Mucosa of stomach (tissue), 1 donor: ENCODE data around the gene RAB11FIP3.

Experiments used
- H3K27me3 ChIP-seq: one replicate; pipeline ENCODE4 v1.7.0; 2013; ENCODE audit warnings: mild to moderate bottlenecking, low read length; ENCODE audit not compliant: control insufficient read depth, insufficient read depth
- H3K36me3 ChIP-seq: one replicate; pipeline ENCODE4 v1.7.0; 2013; ENCODE audit warnings: low read length; ENCODE audit not compliant: control insufficient read depth, insufficient read depth
- H3K4me1 ChIP-seq: one replicate; pipeline ENCODE4 v1.7.0; 2013; ENCODE audit warnings: mild to moderate bottlenecking, low read length; ENCODE audit not compliant: control insufficient read depth, insufficient read depth
- H3K4me3 ChIP-seq: one replicate; pipeline ENCODE4 v1.7.0; 2013; ENCODE audit warnings: low read length
- H3K9ac ChIP-seq: one replicate; pipeline ENCODE4 v1.7.0; 2013; ENCODE audit warnings: mild to moderate bottlenecking, low read length, moderate library complexity
- H3K9me3 ChIP-seq: one replicate; pipeline ENCODE4 v1.7.0; 2013; ENCODE audit warnings: mild to moderate bottlenecking, low read length, moderate library complexity; ENCODE audit not compliant: control insufficient read depth
- donor health status: Pancreatic carcinoma.

Gene RAB11FIP3

GRCh38 chr16:543301-544164 is 118.1 kb downstream of the RAB11FIP3 start:
- Histone ChIP-seq H3K4me1 (peaks cover 16% of the 10 kb centered on the region), H3K9me3 (no peaks in the 10 kb centered on the region), H3K9ac (no peak overlapping the region), H3K36me3 (peaks cover 3% of the 10 kb centered on the region), H3K27me3 (no peaks in the 10 kb centered on the region), H3K4me3 (no peak overlapping the region)

- no peak overlapping the region for H3K4me3 ChIP-seq
- no peaks in the 10 kb centered on the region for H3K9me3 ChIP-seq
- no peaks in the 10 kb centered on the region for H3K36me3 ChIP-seq
- peaks cover 16% of the 10 kb centered on the region for H3K4me1 ChIP-seq
- H3K27me3 ChIP-seq, result no peaks in the 10 kb centered on the region
- H3K9ac ChIP-seq, result no peak overlapping the region
These were observed 119.1 kb downstream of the RAB11FIP3 start for GRCh38 chr16:544517-544916.

GRCh38 chr16:546909-547770 is 121.7 kb downstream of the RAB11FIP3 start:
- no peaks in the 10 kb centered on the region for H3K9me3 ChIP-seq
- H3K36me3 ChIP-seq, result no peaks in the 10 kb centered on the region
- no peak overlapping the region for H3K4me3 ChIP-seq
- H3K27me3 ChIP-seq, result no peaks in the 10 kb centered on the region
- no peak overlapping the region for H3K9ac ChIP-seq
- H3K4me1 ChIP-seq, result peaks cover 16% of the 10 kb centered on the region

- H3K9ac ChIP-seq, result no peak overlapping the region
- H3K4me3 ChIP-seq, result no peak overlapping the region
- peaks cover 16% of the 10 kb centered on the region for H3K4me1 ChIP-seq
- no peaks in the 10 kb centered on the region for H3K27me3 ChIP-seq
- H3K36me3 ChIP-seq, result no peaks in the 10 kb centered on the region
- no peaks in the 10 kb centered on the region for H3K9me3 ChIP-seq
These were observed 123.1 kb downstream of the RAB11FIP3 start for GRCh38 chr16:548586-548985.

GRCh38 chr16:549544-550263 is 124.3 kb downstream of the RAB11FIP3 start:
- Histone ChIP-seq H3K36me3 (no peaks in the 10 kb centered on the region), H3K9me3 (no peaks in the 10 kb centered on the region), H3K4me1 (peaks cover 16% of the 10 kb centered on the region), H3K9ac (no peak overlapping the region), H3K27me3 (no peaks in the 10 kb centered on the region), H3K4me3 (no peak overlapping the region)

- Histone ChIP-seq H3K9ac (no peak overlapping the region), H3K4me3 (no peak overlapping the region), H3K4me1 (peaks cover 10% of the 10 kb centered on the region), H3K36me3 (no peaks in the 10 kb centered on the region), H3K9me3 (no peaks in the 10 kb centered on the region), H3K27me3 (no peaks in the 10 kb centered on the region)
These were observed 125.8 kb downstream of the RAB11FIP3 start for GRCh38 chr16:551210-551609.

- no peaks in the 10 kb centered on the region for H3K27me3 ChIP-seq
- H3K4me3 ChIP-seq, result no peak overlapping the region
- H3K36me3 ChIP-seq, result no peaks in the 10 kb centered on the region
- H3K9ac ChIP-seq, result no peak overlapping the region
- peaks cover under 1% of the 10 kb centered on the region for H3K4me1 ChIP-seq
- no peaks in the 10 kb centered on the region for H3K9me3 ChIP-seq
These were observed 126.7 kb downstream of the RAB11FIP3 start for GRCh38 chr16:552171-552570.

GRCh38 chr16:553601-554296 is 128.3 kb downstream of the RAB11FIP3 start:
- Histone ChIP-seq H3K4me3 (no peak overlapping the region), H3K9me3 (no peaks in the 10 kb centered on the region), H3K27me3 (peaks cover 7% of the 10 kb centered on the region), H3K9ac (no peak overlapping the region), H3K36me3 (no peaks in the 10 kb centered on the region), H3K4me1 (peaks cover 3% of the 10 kb centered on the region)

GRCh38 chr16:554297-554621 is 128.8 kb downstream of the RAB11FIP3 start:
- H3K36me3 ChIP-seq, result no peaks in the 10 kb centered on the region
- peaks cover 7% of the 10 kb centered on the region for H3K4me1 ChIP-seq
- no peak overlapping the region for H3K9ac ChIP-seq
- no peak overlapping the region for H3K4me3 ChIP-seq
- no peaks in the 10 kb centered on the region for H3K9me3 ChIP-seq
- H3K27me3 ChIP-seq, result peaks cover 12% of the 10 kb centered on the region

GRCh38 chr16:554640-555365 is 129.4 kb downstream of the RAB11FIP3 start:
- Histone ChIP-seq H3K9ac (no peak overlapping the region), H3K4me3 (no peak overlapping the region)

More at GRCh38 chr16:554640-555365, 129.4 kb downstream of the RAB11FIP3 start:
- Histone ChIP-seq H3K9me3 (no peaks in the 10 kb centered on the region), H3K36me3 (no peaks in the 10 kb centered on the region), H3K4me1 (peaks cover 7% of the 10 kb centered on the region), H3K27me3 (peaks cover 18% of the 10 kb centered on the region)
